HCT116 (cell line): Measurements from ENCODE around the gene MED15.

Experiments
- CTCF ChIP-seq, 3 experiments: fragments of 200-600 bp in 1 of 3; sonication (generic) in 1 of 3; IDR thresholded peaks in 2 of 3; conservative IDR thresholded peaks in 1 of 3; 2 replicates each; pipeline ENCODE4 v1.5.1; 2012 to 2017; ENCODE audit warnings: low read depth in 2 of 3, low read length in 2 of 3, antibody characterized with exemption in 1 of 3, borderline replicate concordance in 1 of 3, control low read depth in 1 of 3, mild to moderate bottlenecking in 1 of 3, mixed read lengths in 1 of 3, mixed run types in 1 of 3, moderate library complexity in 1 of 3; ENCODE audit not compliant: insufficient read depth in 1 of 3
- ELF1 ChIP-seq: IDR thresholded peaks from 2 replicates; pipeline ENCODE4 v1.6.1; 2012; ENCODE audit warnings: low read depth, borderline replicate concordance
- EZH2 ChIP-seq: fragments of 200-600 bp; sonication (generic); IDR thresholded peaks from 2 replicates; pipeline ENCODE4 v1.6.1; 2017; ENCODE audit warnings: antibody characterized with exemption, mixed run types
- EZH2phosphoT487 ChIP-seq: fragments of 200-600 bp; IDR thresholded peaks from 2 replicates; pipeline ENCODE4 v1.6.1; 2018; ENCODE audit warnings: antibody characterized with exemption, borderline replicate concordance
- MAX ChIP-seq: IDR thresholded peaks from 2 replicates; pipeline ENCODE4 v1.6.1; 2012
- POLR2A ChIP-seq: IDR thresholded peaks from 2 replicates; pipeline ENCODE4 v1.7.0; 2011; ENCODE audit warnings: borderline replicate concordance; ENCODE audit not compliant: insufficient read depth, insufficient read length; ENCODE audit errors: extremely low read depth
- POLR2AphosphoS5 ChIP-seq: IDR thresholded peaks from 2 replicates; pipeline ENCODE4 v1.6.1; 2011; ENCODE audit warnings: mild to moderate bottlenecking, low read depth, low read length, moderate library complexity
- REST ChIP-seq: IDR thresholded peaks from 2 replicates; pipeline ENCODE4 v1.6.1; 2012; ENCODE audit warnings: low read depth
- SP1 ChIP-seq: IDR thresholded peaks from 2 replicates; pipeline ENCODE4 v1.6.1; 2012; ENCODE audit warnings: low read depth
- TCF7L2 ChIP-seq: IDR thresholded peaks from 2 replicates; pipeline ENCODE4 v1.7.0; 2011; ENCODE audit warnings: borderline replicate concordance, inconsistent platforms; ENCODE audit not compliant: insufficient read depth, insufficient read length; ENCODE audit errors: extremely low read depth
- YY1 ChIP-seq: IDR thresholded peaks from 2 replicates; pipeline ENCODE4 v1.6.1; 2011; ENCODE audit warnings: low read length, low read depth, moderate library complexity, mild to moderate bottlenecking; ENCODE audit not compliant: insufficient replicate concordance; ENCODE audit errors: extremely low read depth
- ZNF274 ChIP-seq: fragments of 200-500 bp; sonication (Bioruptor generic); IDR thresholded peaks from 2 replicates; pipeline ENCODE4 v1.6.1; 2014; ENCODE audit warnings: mild to moderate bottlenecking, low read depth, low read length, inconsistent platforms

GRCh38 chr22:20509344-20510047, 2.1 kb downstream of the MED15 start:
- TF ChIP-seq CTCF (IDR thresholded peaks at IDR 0.05 in 2 of 3, conservative IDR thresholded peaks at IDR 0.05 in 1 of 3; ENCODE audit: borderline replicate concordance in 1 of 3, insufficient read depth in 1 of 3, low read depth in 2 of 3, low read length in 2 of 3) (no peak), POLR2A (no peak), ZNF274 (no peak), ELF1 (no peak; the same call in 1 of the 2 replicates), EZH2phosphoT487 (no peak), EZH2 (no peak), MAX (peak; percentile 36; the same call in 1 of the 2 replicates), YY1 (no peak), TCF7L2 (no peak), REST (no peak), SP1 (peak; percentile 43), POLR2AphosphoS5 (no peak)
